WERI-Rb-1 (cell line): ENCODE measurements around the gene RASGRF2.

Experiments
- DNase-seq: peaks from one replicate; pipeline ENCODE4 v3.0.0-alpha.2; 2020
- H3K27ac ChIP-seq: fragments of 250-450 bp; sonication (Bioruptor Pico); 2 replicates; pipeline ENCODE4 v1.5.1; 2020; ENCODE audit warnings: mild to moderate bottlenecking, moderate library complexity
- H3K27me3 ChIP-seq: fragments of 250-450 bp; sonication (Bioruptor Pico); 2 replicates; pipeline ENCODE4 v1.5.1; 2021; ENCODE audit warnings: mild to moderate bottlenecking, low read depth, moderate library complexity; ENCODE audit not compliant: insufficient read depth, severe bottlenecking
- H3K36me3 ChIP-seq: fragments of 250-450 bp; sonication (Bioruptor Pico); 2 replicates; pipeline ENCODE4 v1.5.1; 2020; ENCODE audit warnings: mild to moderate bottlenecking, moderate library complexity
- H3K4me3 ChIP-seq: 2 replicates; pipeline ENCODE4 v1.5.1; 2011; ENCODE audit warnings: low read depth, mild to moderate bottlenecking, control low read depth, low read length
- H3K9me3 ChIP-seq: fragments of 250-450 bp; sonication (Bioruptor Pico); 2 replicates; pipeline ENCODE4 v1.5.1; 2021; ENCODE audit warnings: mild to moderate bottlenecking, moderate library complexity; ENCODE audit not compliant: severe bottlenecking
- CTCF ChIP-seq: IDR thresholded peaks from 2 replicates; pipeline ENCODE4 v1.5.1; 2011; ENCODE audit warnings: low read depth, mild to moderate bottlenecking, control low read depth, inconsistent platforms, low read length

RASGRF2 gene

GRCh38 chr5:80956272-80956671, 3.9 kb upstream of the RASGRF2 start:
- Histone ChIP-seq H3K36me3 (no peaks in the 10 kb centered on the region), H3K9me3 (peaks cover 2% of the 10 kb centered on the region), H3K27ac (no peak overlapping the region), H3K4me3 (no peak overlapping the region), H3K27me3 (no peaks in the 10 kb centered on the region)
- no peak for TF ChIP-seq CTCF
- DNase-seq: no peak

GRCh38 chr5:80957031-80957761, 3.0 kb upstream of the RASGRF2 start:
- DNase-seq: no peak
- H3K9me3 ChIP-seq: peaks cover 2% of the 10 kb centered on the region
- no peaks in the 10 kb centered on the region for H3K27me3 ChIP-seq
- no peak for TF ChIP-seq CTCF
- no peak overlapping the region for H3K27ac ChIP-seq
- H3K36me3 ChIP-seq: no peaks in the 10 kb centered on the region
- H3K4me3 ChIP-seq: no peak overlapping the region

- no peaks in the 10 kb centered on the region for H3K27me3 ChIP-seq
- no peak overlapping the region for H3K27ac ChIP-seq
- peaks cover 2% of the 10 kb centered on the region for H3K9me3 ChIP-seq
- no peaks in the 10 kb centered on the region for H3K36me3 ChIP-seq
- no peak overlapping the region for H3K4me3 ChIP-seq
- DNase-seq: no peak
- TF ChIP-seq CTCF: no peak
Measured at GRCh38 chr5:80958616-80959015, 1.5 kb upstream of the RASGRF2 start.

- no peak for TF ChIP-seq CTCF
- Histone ChIP-seq H3K36me3 (no peaks in the 10 kb centered on the region), H3K27me3 (no peaks in the 10 kb centered on the region), H3K9me3 (peaks cover 2% of the 10 kb centered on the region), H3K27ac (no peak overlapping the region), H3K4me3 (no peak overlapping the region)
- no peak for DNase-seq
Measured at GRCh38 chr5:80959138-80959537, 1.0 kb upstream of the RASGRF2 start.

GRCh38 chr5:80960531-80961375, 590 bp downstream of the RASGRF2 start:
- Histone ChIP-seq H3K36me3 (no peaks in the 10 kb centered on the region), H3K27me3 (no peaks in the 10 kb centered on the region), H3K27ac (peak overlapping the region; percentile 79), H3K4me3 (peak overlapping the region; percentile 45), H3K9me3 (peaks cover 2% of the 10 kb centered on the region)
- peak; percentile 51 for DNase-seq
- 0 out of 2 replicates have a peak, but pooled peaks have one; percentile 29 for TF ChIP-seq CTCF
